ENCODE measurements around the gene CRTC3.
"Not testable (repeated sequence)": the region's sequence is repeated elsewhere in the genome, so short reads cannot be mapped to it uniquely, and the experiment has no call there.

Gene CRTC3

DNA sequence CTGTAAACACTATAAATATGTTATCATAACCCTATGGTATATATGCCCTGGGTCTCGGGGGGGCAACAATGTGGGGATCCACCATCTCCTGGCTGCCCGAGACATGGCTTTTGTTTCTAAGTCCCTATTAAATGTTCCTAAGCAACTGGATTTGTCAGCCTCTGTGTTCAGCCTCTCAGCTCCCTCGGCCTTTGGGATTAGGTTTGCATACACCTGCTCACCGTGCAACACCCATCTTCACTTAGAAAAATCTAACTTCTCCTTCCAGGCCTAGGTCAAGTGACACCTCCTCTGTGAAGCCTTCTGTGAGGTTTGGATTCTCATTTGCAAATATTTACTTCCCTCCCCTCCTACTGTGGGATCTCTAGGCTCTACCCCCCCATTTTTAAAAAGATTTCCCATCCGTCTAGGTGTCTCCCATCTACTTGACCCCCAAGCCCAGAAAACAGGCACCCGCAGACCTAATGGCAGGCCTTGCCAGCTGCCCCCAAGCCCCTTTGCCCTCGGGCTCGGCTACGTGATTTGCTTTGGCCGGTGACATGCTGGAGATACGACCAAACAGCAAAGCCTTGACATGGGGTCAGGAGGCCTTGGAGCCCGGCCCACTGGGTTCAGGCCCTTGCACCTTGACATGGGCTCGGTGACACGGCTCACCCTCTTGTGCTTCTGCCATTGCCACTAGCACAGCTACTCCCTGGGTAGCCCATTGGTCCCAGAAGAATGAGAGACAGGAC is 121.4 kb downstream of the CRTC3 start:
- DNase-seq (ENCODE audit: low spot score), result peak; percentile 53

DNA sequence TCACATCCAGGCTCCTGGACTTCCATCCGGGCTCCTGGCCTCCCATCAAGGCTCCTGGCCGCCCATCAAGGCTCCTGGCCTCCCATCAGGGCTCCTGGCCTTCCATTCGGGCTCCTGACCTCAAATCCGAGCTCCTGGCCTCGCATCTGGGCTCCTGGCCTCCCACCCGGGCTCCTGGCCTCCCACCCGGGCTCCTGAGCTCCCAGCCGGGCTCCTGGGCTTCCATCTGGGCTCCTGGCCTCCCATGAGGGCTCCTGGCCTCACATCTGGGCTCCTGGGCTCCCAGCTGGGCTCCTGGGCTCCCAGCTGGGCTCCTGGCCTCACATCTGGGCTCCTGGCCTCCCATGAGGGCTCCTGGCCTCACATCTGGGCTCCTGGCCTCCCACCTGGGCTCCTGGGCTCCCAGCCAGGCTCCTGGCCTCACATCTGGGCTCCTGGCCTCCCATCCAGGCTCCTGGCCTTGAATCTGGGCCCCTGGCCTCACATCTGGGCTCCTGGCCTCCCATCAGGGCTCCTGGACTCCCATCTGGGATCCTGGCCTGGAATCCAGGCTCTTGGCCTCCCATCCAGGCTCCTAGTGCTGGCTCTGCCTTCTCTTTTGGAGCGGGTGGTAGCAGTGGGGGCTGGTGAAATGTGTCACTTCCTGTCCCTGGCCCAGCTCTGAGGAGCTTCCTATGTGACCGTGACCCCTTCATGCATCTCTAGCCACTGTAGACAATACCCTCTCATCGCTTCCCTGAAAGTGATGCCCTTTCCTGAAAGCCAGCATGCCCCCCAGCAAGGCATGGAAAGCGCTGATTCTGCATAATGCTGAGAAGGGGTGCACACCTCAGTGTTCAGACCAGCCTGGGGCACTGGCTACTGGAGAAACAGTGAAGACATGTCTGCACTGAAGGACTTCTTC is 124.8 kb downstream of the CRTC3 start:
- DNase-seq (ENCODE audit: low spot score), result no peak

- DNase-seq (ENCODE audit: low spot score), result not testable (repeated sequence)
Measured at GRCh38 chr15:90657520-90658172, 127.9 kb downstream of the CRTC3 start.

GRCh38 chr15:90659481-90659880 is 129.8 kb downstream of the CRTC3 start:
- DNase-seq (ENCODE audit: low spot score), result no peak

GRCh38 chr15:90660195-90660998 is 130.7 kb downstream of the CRTC3 start:
- no peak for DNase-seq (ENCODE audit: low spot score)

DNA sequence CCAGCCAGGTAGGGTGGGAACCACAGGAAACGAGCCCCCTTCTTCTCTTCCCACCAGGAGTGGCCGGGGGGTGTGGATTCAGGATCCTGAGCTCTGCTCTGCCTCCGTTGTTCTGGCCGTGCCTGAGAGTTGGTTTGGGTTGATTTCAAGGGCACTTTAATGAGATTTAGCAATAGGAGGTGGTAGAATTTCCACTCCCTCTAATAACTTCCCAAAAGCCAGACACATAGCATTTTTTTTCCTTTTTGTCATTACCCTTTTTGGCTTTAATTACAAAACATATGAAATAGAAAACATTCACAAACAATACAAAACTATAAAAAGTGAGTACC is 131.2 kb downstream of the CRTC3 start:
- DNase-seq (ENCODE audit: low spot score), result not testable (repeated sequence)

- not testable (repeated sequence) for DNase-seq (ENCODE audit: low spot score)
Measured at GRCh38 chr15:90664081-90664461, 134.3 kb downstream of the CRTC3 start.

DNA sequence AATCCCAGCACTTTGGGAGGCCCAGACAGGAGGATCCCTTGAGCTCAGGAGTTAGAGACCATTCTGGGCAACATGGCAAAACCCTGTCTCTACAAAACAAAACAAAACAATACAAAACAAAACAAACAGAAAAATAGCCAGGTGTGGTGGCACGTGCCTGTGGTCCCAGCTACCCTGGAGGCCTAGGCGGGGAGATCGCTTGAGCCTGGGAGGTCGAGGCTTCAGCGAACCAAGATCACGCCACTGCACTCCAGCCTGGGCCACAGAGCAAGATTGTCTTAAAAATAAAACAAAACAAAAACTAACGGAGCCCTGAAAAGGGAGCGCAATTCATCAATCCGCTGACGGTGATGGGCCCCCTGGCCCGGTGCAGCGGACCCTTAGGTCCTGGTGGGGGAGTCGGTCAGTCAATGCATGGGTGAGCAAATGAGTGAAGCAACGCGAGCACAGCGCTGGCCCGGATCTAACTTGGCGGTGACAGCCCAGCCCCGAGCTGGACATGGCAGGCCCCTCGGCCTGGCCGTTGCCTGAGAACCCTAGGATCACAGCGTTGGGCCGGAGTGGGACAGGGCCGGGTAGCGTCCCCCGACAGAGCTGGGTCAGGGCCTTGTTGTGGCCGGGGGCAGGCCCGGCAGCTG is 135.0 kb downstream of the CRTC3 start:
- DNase-seq (ENCODE audit: low spot score), result no peak

DNA sequence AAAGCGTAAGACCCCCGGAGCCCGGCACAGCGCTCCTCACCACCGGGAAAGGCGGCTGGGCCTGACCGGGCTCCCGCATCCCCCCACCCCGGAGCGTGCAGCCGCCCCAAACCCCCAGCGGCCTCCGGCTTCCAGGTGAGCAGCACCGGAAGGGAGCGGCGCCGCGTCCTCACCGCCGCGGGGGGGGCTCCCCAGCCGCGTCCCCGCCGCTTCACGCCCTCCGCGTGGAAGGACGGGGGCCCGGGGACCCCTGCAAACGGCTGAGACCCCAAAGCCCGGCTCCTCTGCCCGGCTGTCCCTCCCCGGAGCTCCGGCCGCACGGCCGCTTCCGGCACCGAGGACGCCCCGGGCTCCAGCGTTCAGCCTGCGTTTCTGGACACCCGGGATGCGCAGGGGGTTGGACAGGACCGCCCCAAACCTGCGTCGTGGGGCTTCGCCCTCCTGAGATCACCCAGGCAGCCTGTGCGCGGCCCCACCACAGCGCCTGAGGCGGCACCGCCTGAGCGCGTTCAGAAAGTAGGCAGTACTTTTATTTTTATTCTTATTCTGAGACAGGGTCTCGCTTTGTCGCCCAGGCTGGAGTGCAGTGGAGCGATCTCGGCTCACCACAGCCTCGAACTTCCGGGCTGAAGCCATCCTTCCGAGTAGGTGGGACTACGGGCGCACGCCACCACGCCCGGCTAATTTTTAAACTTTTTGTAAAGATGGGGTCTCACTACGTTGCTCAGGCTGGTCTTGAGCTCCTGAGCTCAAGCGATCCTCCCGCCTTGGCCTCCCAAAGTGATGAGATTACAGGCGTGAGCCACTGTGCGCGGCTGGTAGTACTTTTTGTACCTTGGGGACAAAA is 135.8 kb downstream of the CRTC3 start:
- DNase-seq (ENCODE audit: low spot score), result no peak

DNA sequence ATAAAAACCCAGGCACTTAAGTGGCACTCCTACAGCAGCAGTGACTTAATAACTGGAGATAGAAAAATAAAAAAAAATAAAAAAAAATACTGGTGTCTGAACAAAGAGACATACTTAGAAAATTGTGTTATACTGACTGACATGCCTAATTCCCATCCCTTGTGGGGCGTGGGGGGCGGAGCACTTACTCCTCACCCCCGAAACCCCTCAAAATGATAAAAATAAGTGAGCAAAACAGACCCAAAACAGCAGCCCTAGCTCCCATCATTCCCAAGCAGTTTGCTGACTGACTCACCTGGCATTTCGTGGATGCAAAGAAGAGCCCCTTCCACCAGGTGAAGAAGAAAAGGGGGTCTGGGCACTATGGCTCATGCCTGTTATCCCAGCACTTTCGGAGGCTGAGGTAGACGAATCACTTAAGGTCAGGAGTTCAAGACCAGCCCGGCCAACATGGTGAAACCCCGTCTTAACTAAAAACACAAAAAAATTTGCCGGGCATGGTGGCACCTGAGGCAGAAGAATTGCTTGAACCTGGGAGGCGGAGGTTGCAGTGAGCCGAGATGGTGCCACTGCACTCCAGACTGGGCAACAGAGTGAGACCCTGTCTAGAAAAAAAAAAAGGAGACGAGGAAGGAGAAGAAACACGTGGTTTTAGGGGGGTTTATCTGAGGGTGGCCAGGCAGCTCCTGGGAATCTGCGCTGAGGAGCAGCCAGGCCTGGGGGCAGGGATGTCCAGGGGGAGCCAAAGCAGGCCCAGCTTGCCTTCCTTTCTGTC is 136.6 kb downstream of the CRTC3 start:
- no peak for DNase-seq (ENCODE audit: low spot score)

- DNase-seq (ENCODE audit: low spot score), result no peak
Measured at GRCh38 chr15:90667073-90667754, 137.5 kb downstream of the CRTC3 start.

GRCh38 chr15:90667755-90668345 is 138.1 kb downstream of the CRTC3 start:
- not testable (repeated sequence) for DNase-seq (ENCODE audit: low spot score)

GRCh38 chr15:90670631-90671030 is 140.9 kb downstream of the CRTC3 start:
- DNase-seq (ENCODE audit: low spot score), result not testable (repeated sequence)

DNA sequence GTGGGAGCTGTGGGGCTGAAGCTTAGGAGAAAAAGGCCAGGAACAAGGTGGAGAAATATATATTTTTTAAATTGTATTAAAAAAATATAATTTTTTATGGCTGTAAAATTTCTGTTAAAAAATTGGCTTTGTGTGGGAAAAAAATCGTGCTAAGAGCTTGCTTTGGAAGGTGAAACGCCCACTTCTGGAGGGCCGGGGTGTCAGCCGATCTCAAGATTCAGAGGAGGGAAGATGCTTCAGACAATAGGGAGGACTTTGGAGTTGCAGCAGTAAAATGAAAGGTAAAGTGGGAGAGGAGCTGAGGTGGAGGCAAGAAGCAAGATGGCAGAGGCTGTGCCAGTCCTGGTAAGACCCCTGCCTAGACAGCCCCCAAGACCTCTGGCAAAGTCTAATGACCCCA is 141.5 kb downstream of the CRTC3 start:
- no peak for DNase-seq (ENCODE audit: low spot score)

- DNase-seq (ENCODE audit: low spot score), result not testable (repeated sequence)
Measured at GRCh38 chr15:90673357-90673756, 143.6 kb downstream of the CRTC3 start.

DNA sequence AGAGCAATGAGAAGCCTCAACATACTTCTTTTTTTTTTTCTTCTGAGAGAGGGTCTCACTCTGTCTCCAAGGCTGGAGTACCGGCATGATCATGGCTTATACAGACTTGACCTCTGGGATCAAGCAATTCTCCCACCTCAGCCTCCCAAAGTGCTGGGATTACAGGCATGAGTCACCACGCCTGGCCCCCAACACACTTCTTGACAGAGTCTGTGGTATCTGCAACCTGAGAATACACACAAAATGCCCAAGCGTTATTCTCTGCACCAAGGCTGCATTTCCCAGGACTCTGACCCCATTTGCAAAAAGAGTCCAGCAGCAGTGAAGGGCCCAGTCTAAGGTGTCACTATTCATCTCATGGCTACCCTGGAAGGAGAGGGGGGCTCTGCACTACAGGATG is 144.8 kb downstream of the CRTC3 start:
- DNase-seq (ENCODE audit: low spot score), result no peak

DNA sequence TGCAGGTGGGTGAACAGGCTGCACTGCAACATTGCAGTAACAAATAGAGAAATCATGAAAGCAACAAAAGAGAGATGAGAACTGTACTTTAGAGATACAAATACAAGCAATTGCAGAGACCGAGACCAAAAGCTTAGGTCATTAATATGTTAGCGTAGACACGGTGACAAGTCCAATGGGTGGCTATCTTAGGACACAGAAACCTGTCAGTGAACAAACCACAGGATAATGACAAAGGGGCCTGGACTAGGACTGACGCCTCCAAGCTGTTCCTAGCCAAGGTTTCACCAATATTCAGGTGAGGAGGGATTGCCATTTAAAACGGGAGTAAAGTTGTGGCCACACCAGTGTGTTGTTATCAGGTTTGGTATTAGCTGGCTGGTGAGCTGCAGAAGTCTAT is 145.7 kb downstream of the CRTC3 start:
- no peak for DNase-seq (ENCODE audit: low spot score)
